SH-SY5Y (cell line): Measurements from ENCODE around the gene SLC46A2.

Source experiments
- GATA2 ChIP-seq: IDR thresholded peaks from 2 replicates; pipeline ENCODE4 v1.6.1; 2011; ENCODE audit warnings: mild to moderate bottlenecking, low read depth, low read length
- GATA3 ChIP-seq: IDR thresholded peaks from 2 replicates; pipeline ENCODE4 v1.6.1; 2011; ENCODE audit warnings: low read depth, mild to moderate bottlenecking, low read length, moderate library complexity

DNA sequence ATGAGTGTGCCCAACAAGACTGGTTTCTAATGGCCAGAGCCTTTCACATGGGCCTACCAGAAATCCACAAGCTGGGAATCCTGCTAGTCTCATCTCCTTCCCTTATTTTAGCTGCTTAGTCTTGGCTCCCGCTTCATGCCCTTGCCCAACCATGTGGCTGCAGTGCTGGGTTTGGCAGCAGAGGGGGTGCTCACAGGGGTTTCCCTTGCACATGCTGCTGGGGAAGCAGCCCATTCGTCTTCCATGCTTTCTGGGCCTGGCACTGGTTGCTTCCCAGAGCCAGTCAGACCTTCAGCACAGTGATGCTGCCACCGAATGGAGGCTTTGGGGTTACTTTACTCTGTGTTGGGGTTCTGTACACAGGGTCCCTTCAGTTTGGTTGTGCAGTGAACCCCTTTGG, 26.3 kb downstream of the SLC46A2 start:
- TF ChIP-seq GATA3, result no peak
- TF ChIP-seq GATA2, result no peak
